Adipocyte (in vitro differentiated cells): Measurements from ENCODE around the gene FIS1.

Experiments
- DNase-seq: peaks from one replicate; pipeline ENCODE4 v3.0.0-alpha.2; 2015; ENCODE audit warnings: low read depth
- H3K27me3 ChIP-seq: replicated peaks from 2 replicates; pipeline ENCODE4 v1.7.0; 2013; ENCODE audit warnings: mild to moderate bottlenecking, low read length, moderate library complexity; ENCODE audit not compliant: control insufficient read depth, insufficient read depth
- H3K36me3 ChIP-seq: 2 replicates; pipeline ENCODE4 v1.7.0; 2013; ENCODE audit warnings: low read length, mild to moderate bottlenecking, moderate library complexity; ENCODE audit not compliant: control insufficient read depth, insufficient read depth, severe bottlenecking
- H3K4me1 ChIP-seq: 2 replicates; pipeline ENCODE4 v1.7.0; 2013; ENCODE audit warnings: mild to moderate bottlenecking, low read length, moderate library complexity; ENCODE audit not compliant: control insufficient read depth, insufficient read depth
- H3K4me3 ChIP-seq: 2 replicates; pipeline ENCODE4 v1.7.0; 2013; ENCODE audit warnings: mild to moderate bottlenecking, low read length, moderate library complexity
- H3K9ac ChIP-seq: 2 replicates; pipeline ENCODE4 v1.7.0; 2013; ENCODE audit warnings: mild to moderate bottlenecking, low read length, moderate library complexity
- H3K9me3 ChIP-seq: 2 replicates; pipeline ENCODE4 v1.7.0; 2013; ENCODE audit warnings: mild to moderate bottlenecking, low read length, moderate library complexity; ENCODE audit not compliant: control insufficient read depth

The FIS1 gene

GRCh38 chr7:101238226-101239182, 6.4 kb downstream of the FIS1 start:
- Histone ChIP-seq H3K9me3 (no peaks in the 10 kb centered on the region), H3K9ac (peak overlapping the region; percentile 61), H3K4me3 (peak overlapping the region; percentile 76), H3K36me3 (peaks cover 11% of the 10 kb centered on the region), H3K4me1 (peaks cover 58% of the 10 kb centered on the region), H3K27me3 (no peaks in the 10 kb centered on the region)
- DNase-seq = no peak

DNA sequence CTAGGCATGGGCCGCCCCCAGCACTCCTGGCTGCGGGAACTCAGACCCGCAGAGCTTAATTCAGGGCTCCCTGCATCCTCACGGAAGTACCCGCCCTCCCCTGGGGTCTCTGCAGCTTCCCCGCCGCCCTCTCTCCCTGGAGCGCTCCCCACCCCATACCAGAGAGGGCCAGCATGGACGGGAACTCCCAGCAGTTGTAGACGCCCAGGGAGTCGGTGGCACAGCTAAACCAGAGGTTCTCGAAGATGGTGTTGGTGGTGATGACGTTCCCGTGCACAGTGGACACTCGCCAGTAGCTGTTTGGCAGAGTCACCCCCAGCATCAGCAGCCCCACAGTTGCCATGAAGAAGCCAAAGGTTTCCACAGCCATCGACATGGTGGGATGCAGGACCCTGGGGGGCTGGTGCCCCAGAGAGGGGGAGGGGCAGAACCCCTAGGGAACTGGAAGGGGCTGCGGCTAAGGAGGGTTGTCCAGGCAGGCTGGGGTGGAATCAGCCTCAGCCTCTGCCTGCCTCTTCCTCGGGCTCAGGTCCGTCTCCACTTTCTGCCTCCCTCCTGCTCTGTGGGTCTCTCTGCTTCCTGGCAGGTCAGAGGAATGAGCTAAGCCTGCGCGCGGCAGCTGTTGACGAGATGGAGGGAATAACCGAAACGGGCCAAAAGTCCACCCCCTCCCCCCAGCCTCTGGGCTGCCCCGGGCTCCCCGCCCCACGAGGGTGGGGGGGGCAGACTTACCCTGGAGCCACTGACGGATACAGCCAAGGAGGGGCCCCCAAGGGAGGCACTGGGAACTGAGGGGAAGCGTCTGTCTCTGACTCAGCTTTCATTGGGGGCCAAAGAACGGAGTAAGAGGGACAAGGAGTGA, 7.4 kb downstream of the FIS1 start, which contains the start of gene CLDN15:
Gene CLDN15 (minus strand): TSS at position 597 of the 862 bp plus-strand sequence. CDS start 221 bp downstream, at position 376.
- Histone ChIP-seq H3K27me3 (no peaks in the 10 kb centered on the region), H3K36me3 (peaks cover 11% of the 10 kb centered on the region)

GRCh38 chr7:101236292-101236835, 8.5 kb downstream of the FIS1 start:
- no peak for DNase-seq
- H3K4me3 ChIP-seq = no peak overlapping the region
- no peak overlapping the region for H3K9ac ChIP-seq
- H3K27me3 ChIP-seq = no peaks in the 10 kb centered on the region
- H3K36me3 ChIP-seq = peaks cover 16% of the 10 kb centered on the region
- peaks cover 49% of the 10 kb centered on the region for H3K4me1 ChIP-seq
- H3K9me3 ChIP-seq = no peaks in the 10 kb centered on the region

More for the DNA sequence above, 7.4 kb downstream of the FIS1 start, which contains the start of gene CLDN15:
- Histone ChIP-seq H3K4me1 (peaks cover 49% of the 10 kb centered on the region), H3K9ac (peak within 1 kb of the TSS; percentile 81), H3K9me3 (no peaks in the 10 kb centered on the region), H3K4me3 (peak within 1 kb of the TSS; percentile 76)
- peak; percentile 15 for DNase-seq

GRCh38 chr7:101235522-101235921, 9.4 kb downstream of the FIS1 start:
- peaks cover 19% of the 10 kb centered on the region for H3K36me3 ChIP-seq
- peaks cover 41% of the 10 kb centered on the region for H3K4me1 ChIP-seq
- no peak overlapping the region for H3K9ac ChIP-seq
- H3K4me3 ChIP-seq = no peak overlapping the region
- H3K27me3 ChIP-seq = no peaks in the 10 kb centered on the region
- H3K9me3 ChIP-seq = no peaks in the 10 kb centered on the region
- DNase-seq = no peak

- Histone ChIP-seq H3K9me3 (no peaks in the 10 kb centered on the region), H3K9ac (no peak overlapping the region), H3K36me3 (peaks cover 22% of the 10 kb centered on the region), H3K27me3 (no peaks in the 10 kb centered on the region), H3K4me1 (peaks cover 36% of the 10 kb centered on the region), H3K4me3 (no peak overlapping the region)
- no peak for DNase-seq
These were observed 9.8 kb downstream of the FIS1 start for GRCh38 chr7:101235050-101235449.

DNA sequence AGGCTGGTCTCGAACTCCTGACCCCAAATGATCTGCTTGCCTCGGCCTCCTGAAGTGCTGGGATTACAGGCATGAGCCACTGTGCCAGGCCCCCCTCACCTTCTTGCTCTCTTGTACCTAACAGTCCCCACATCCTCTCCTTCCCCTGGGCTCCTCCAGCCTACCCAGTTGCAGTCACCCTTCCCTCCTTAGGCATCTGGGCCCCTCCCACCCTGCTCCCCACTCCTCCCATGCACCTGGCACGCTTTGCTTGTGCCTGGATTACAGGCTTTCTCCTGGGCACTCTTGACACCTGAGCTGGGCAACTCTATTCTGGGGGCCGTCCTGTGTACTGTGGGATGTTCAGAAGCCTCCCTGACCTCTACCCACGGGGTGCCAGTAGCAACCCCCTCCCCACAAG, 10.2 kb downstream of the FIS1 start:
- no peak for DNase-seq
- H3K27me3 ChIP-seq = no peaks in the 10 kb centered on the region
- H3K4me1 ChIP-seq = peaks cover 34% of the 10 kb centered on the region
- H3K36me3 ChIP-seq = peaks cover 18% of the 10 kb centered on the region
- H3K9me3 ChIP-seq = no peaks in the 10 kb centered on the region
- no peak overlapping the region for H3K9ac ChIP-seq
- no peak overlapping the region for H3K4me3 ChIP-seq

- Histone ChIP-seq H3K4me3 (no peak overlapping the region), H3K4me1 (peaks cover 28% of the 10 kb centered on the region), H3K36me3 (peaks cover 17% of the 10 kb centered on the region), H3K9ac (no peak overlapping the region), H3K9me3 (no peaks in the 10 kb centered on the region), H3K27me3 (no peaks in the 10 kb centered on the region)
- DNase-seq = no peak
These were observed 10.9 kb downstream of the FIS1 start for GRCh38 chr7:101233907-101234547.

GRCh38 chr7:101232141-101232850, 12.6 kb downstream of the FIS1 start:
- H3K36me3 ChIP-seq = peaks cover 29% of the 10 kb centered on the region
- no peaks in the 10 kb centered on the region for H3K9me3 ChIP-seq
- no peaks in the 10 kb centered on the region for H3K27me3 ChIP-seq
- peaks cover 12% of the 10 kb centered on the region for H3K4me1 ChIP-seq
- no peak overlapping the region for H3K4me3 ChIP-seq
- no peak overlapping the region for H3K9ac ChIP-seq
- DNase-seq = no peak

GRCh38 chr7:101231644-101232043, 13.2 kb downstream of the FIS1 start:
- H3K4me3 ChIP-seq = no peak overlapping the region
- peaks cover 32% of the 10 kb centered on the region for H3K36me3 ChIP-seq
- H3K27me3 ChIP-seq = no peaks in the 10 kb centered on the region
- no peak for DNase-seq
- H3K4me1 ChIP-seq = peaks cover 14% of the 10 kb centered on the region
- no peaks in the 10 kb centered on the region for H3K9me3 ChIP-seq
- no peak overlapping the region for H3K9ac ChIP-seq

DNA sequence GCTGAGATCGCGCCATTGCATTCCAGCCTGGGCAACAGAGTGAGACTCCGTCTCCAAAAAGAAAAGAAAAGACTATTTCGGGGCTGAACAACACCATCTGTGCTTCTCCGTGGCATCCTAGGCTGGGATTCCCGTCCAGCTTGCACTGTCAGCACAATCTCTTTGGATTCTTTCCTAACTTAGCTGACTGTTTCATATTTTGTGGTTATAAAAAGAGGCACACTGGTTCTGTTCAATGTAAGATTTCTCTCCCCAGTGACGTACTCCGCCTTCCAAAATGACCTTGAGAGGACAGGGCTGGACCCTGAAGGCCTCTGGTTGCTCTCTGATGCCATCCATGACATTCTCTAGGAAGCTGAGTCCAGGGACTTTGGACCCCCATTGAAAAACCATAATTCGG, 18.2 kb downstream of the FIS1 start:
- H3K4me3 ChIP-seq = no peak overlapping the region
- H3K4me1 ChIP-seq = peaks cover 10% of the 10 kb centered on the region
- no peaks in the 10 kb centered on the region for H3K27me3 ChIP-seq
- no peaks in the 10 kb centered on the region for H3K9me3 ChIP-seq
- H3K36me3 ChIP-seq = peaks cover 62% of the 10 kb centered on the region
- H3K9ac ChIP-seq = peak overlapping the region; percentile 34
- no peak for DNase-seq
